Right lobe of liver (tissue), 6 donors: ENCODE data around the gene CHTF8. TPM values are rescaled to one million over a fixed set of nuclear protein-coding genes. Genes with fewer than 3 reads are reported as not detected.
A peak's percentile ranks its signal among the peaks of the same experiment; 100 is the strongest.

Experiments used
- ATAC-seq, 4 donors: fragments of 200-7000 bp; cut with Tn5 transposase; one replicate each; pipeline ENCODE4 v1.9.1; 2020; ENCODE audit warnings: mild to moderate bottlenecking in 4 of 4, moderate library complexity in 4 of 4
- DNase-seq, 3 donors: peaks; one replicate each; pipeline ENCODE4 v3.0.0-alpha.2; 2020
- H3K27ac ChIP-seq, 3 donors: fragments of 200-600 bp; one replicate each; pipeline ENCODE4 v1.8.0; 2022
- H3K27me3 ChIP-seq, 2 donors: fragments of 200-600 bp; one replicate each; pipeline ENCODE4 v1.8.0; 2022
- H3K36me3 ChIP-seq, 4 donors: fragments of 200-600 bp; sonication (generic) in 1 of 4; one replicate each; pipeline versions ENCODE4 v1.5.1 to v1.8.0; 2017 to 2022; ENCODE audit warnings: control low read depth in 1 of 4
- H3K4me1 ChIP-seq, 4 donors: fragments of 200-600 bp; sonication (generic) in 1 of 4; one replicate each; pipeline versions ENCODE4 v1.5.1 to v1.8.0; 2017 to 2022; ENCODE audit warnings: control low read depth in 1 of 4
- H3K4me3 ChIP-seq, 3 donors: fragments of 200-600 bp; one replicate each; pipeline ENCODE4 v1.8.0; 2022
- H3K9me3 ChIP-seq, 4 donors: fragments of 200-600 bp; sonication (generic) in 1 of 4; one replicate each; pipeline versions ENCODE4 v1.5.1 to v1.8.0; 2017 to 2022; ENCODE audit warnings: control low read depth in 1 of 4
- CTCF ChIP-seq, 4 donors: fragments of 200-600 bp in 3 of 4; fragments of 450-650 bp in 1 of 4; IDR thresholded peaks; one replicate each; pipeline versions ENCODE4 v1.5.1 to v1.8.0; 2016 to 2022; ENCODE audit warnings: antibody characterized with exemption in 4 of 4, mild to moderate bottlenecking in 2 of 4
- POLR2A ChIP-seq: fragments of 450-650 bp; IDR thresholded peaks from one replicate; pipeline ENCODE4 v1.6.1; 2017; ENCODE audit warnings: antibody characterized with exemption, mild to moderate bottlenecking
- WGBS: methylation state at CpG from one replicate; pipeline ENCODE4 v1.1.6; 2018; ENCODE audit warnings: low coverage, low lambda C conversion rate; ENCODE audit not compliant: insufficient coverage; ENCODE audit errors: missing lambda C conversion rate; 5-methylcytosine and 5-hydroxymethylcytosine counted together
- intact Hi-C, 2 donors: fragments of 100-400 bp; cut with DNase I; formaldehyde crosslinking; loops; one replicate each; pipeline versions ENCODE4 v1.11.2 to v1.14.1; 2022
- total RNA-seq, 6 experiments: library from RNA; depleted of rRNA in 2 of 6; stranded (reverse); fragments of >200 nt in 2 of 6; fragmentation: NEBNext Ultra II Directional in 3 of 6; extraction: Animal tissue kit (Norgen Biotek cat#: 25700) in 3 of 6; gene quantifications; one replicate each; pipeline versions ENCODE4 v1.1.0 to v1.2.4, GENCODE V29; 2016 to 2023
- donor health status: DM: no; HTN: yes; CAD: no.
- donor health status: DM: no; HTN: no; CAD: no.
- donor health status: DM: no; HTN: no; CAD: no.
- donor health status: DM: no; HTN: yes; CAD: no.
- donor health status: DM: no; HTN: yes; CAD: no.

Gene CHTF8
- total RNA-seq, 6 experiments from 2014 or later = 56.6 to 78.3 (median 65.4) TPM

- Histone ChIP-seq H3K36me3 (no peaks in the 10 kb centered on the region), H3K27ac (no peak overlapping the region), H3K27me3 (no peaks in the 10 kb centered on the region), H3K4me3 (peak overlapping the region; percentile 34 to 55 (median 43)), H3K9me3 (no peaks in the 10 kb centered on the region), H3K4me1 (peaks cover 0 to 21% (median 6%) of the 10 kb centered on the region in 4 donors)
- no peak for TF ChIP-seq POLR2A
- no peak for TF ChIP-seq CTCF (IDR thresholded peaks at IDR 0.05)
- 2% methylated on average over 10 of the region's 55 CpGs for WGBS
- intact Hi-C loops = loop anchor here (10.0 kb wide), 2 partner anchors 62 to 202 kb away; no protein-coding TSS in a partner anchor
- ATAC-seq (peak in 2 of 4 donors; percentile 9 to 19), DNase-seq (peak in 1 of 3 donors; percentile 37)
Measured at GRCh38 chr16:69106491-69107315, 25.7 kb downstream of the CHTF8 start.

- TF ChIP-seq CTCF (IDR thresholded peaks at IDR 0.05) (peak in 2 of 4 donors; percentile 27), POLR2A (peak; percentile 62)
- no peak within 1 kb of the TSS for H3K27ac ChIP-seq
- H3K27me3 ChIP-seq = no peaks in the 10 kb centered on the region
- WGBS = 0% methylated on average over 24 of the region's 80 CpGs
- ATAC-seq (peak; percentile 83 to 94 (median 90)), DNase-seq (peak; percentile 75 to 79 (median 76))
- H3K36me3 ChIP-seq = no peaks in the 10 kb centered on the region
- intact Hi-C loops = loop anchor here (10.0 kb wide), 2 partner anchors 61 to 201 kb away; no protein-coding TSS in a partner anchor
- no peaks in the 10 kb centered on the region for H3K9me3 ChIP-seq
- peaks cover 0 to 21% (median 6%) of the 10 kb centered on the region in 4 donors for H3K4me1 ChIP-seq
- peak within 1 kb of the TSS; percentile 49 to 60 (median 55) for H3K4me3 ChIP-seq
Measured at GRCh38 chr16:69105501-69106361, 26.7 kb downstream of the CHTF8 start, which contains the start of gene HAS3. Gene HAS3 (plus strand): TSS chr16:69105653. CDS start chr16:69109396, 3,743 bp downstream.

GRCh38 chr16:69100071-69100691 is 32.2 kb downstream of the CHTF8 start:
- DNase-seq (no peak), ATAC-seq (no peak)
- intact Hi-C loops = loop anchor here (10.0 kb wide), 2 partner anchors 55 to 195 kb away; no protein-coding TSS in a partner anchor
- no peak for TF ChIP-seq POLR2A
- TF ChIP-seq CTCF (IDR thresholded peaks at IDR 0.05) = no peak
- Histone ChIP-seq H3K4me3 (no peak overlapping the region), H3K4me1 (peaks cover 0 to 2% (median 0%) of the 10 kb centered on the region in 4 donors), H3K27me3 (no peaks in the 10 kb centered on the region), H3K27ac (no peak overlapping the region), H3K9me3 (no peaks in the 10 kb centered on the region), H3K36me3 (no peaks in the 10 kb centered on the region)
- 61% methylated on average over 5 of the region's 11 CpGs for WGBS

GRCh38 chr16:69095193-69095592 is 37.2 kb downstream of the CHTF8 start:
- Histone ChIP-seq H3K27ac (no peak overlapping the region), H3K27me3 (no peaks in the 10 kb centered on the region), H3K36me3 (no peaks in the 10 kb centered on the region), H3K4me1 (peaks cover 0 to under 1% (median under 1%) of the 10 kb centered on the region in 4 donors), H3K4me3 (no peak overlapping the region), H3K9me3 (no peaks in the 10 kb centered on the region)
- intact Hi-C loops = no loop called here
- no peak for ATAC-seq
- WGBS = 98% methylated on average over 6 of the region's 6 CpGs
- TF ChIP-seq POLR2A = no peak
- TF ChIP-seq CTCF (IDR thresholded peaks at IDR 0.05) = no peak
- no peak for DNase-seq
